Transverse colon (tissue), 4 donors: ENCODE data around the gene RASSF6. TPM values are rescaled to one million over a fixed set of nuclear protein-coding genes. Genes with fewer than 3 reads are reported as not detected.
"Not testable (repeated sequence)": the region's sequence is repeated elsewhere in the genome, so short reads cannot be mapped to it uniquely, and the experiment has no call there.

Source experiments
- DNase-seq: peaks from one replicate; pipeline ENCODE4 v3.0.0-alpha.2; 2019
- H3K27ac ChIP-seq, 4 donors: fragments of 200-600 bp; sonication (generic); 2 replicates each; pipeline ENCODE4 v1.5.1; 2016 to 2018; ENCODE audit warnings: inconsistent platforms in 4 of 4
- H3K27me3 ChIP-seq: fragments of 200-600 bp; sonication (generic); 2 replicates; pipeline ENCODE4 v1.5.1; 2017; ENCODE audit warnings: inconsistent platforms
- H3K36me3 ChIP-seq, 4 donors: fragments of 200-600 bp; sonication (generic); 2 replicates each; pipeline ENCODE4 v1.5.1; 2017 to 2019; ENCODE audit warnings: inconsistent platforms in 4 of 4
- H3K4me1 ChIP-seq, 4 donors: fragments of 200-600 bp; sonication (generic); 2 replicates each; pipeline ENCODE4 v1.5.1; 2017 to 2020; ENCODE audit warnings: inconsistent platforms in 4 of 4
- H3K4me3 ChIP-seq, 4 donors: fragments of 200-600 bp; sonication (generic); 1 replicate in 1 of 4; 2 replicates in 3 of 4; pipeline versions ENCODE4 v1.5.1 to v1.6.1; 2017 to 2019; ENCODE audit warnings: inconsistent platforms in 4 of 4
- H3K9me3 ChIP-seq, 2 donors: fragments of 200-600 bp; sonication (generic); 2 replicates each; pipeline ENCODE4 v1.5.1; 2017 to 2019; ENCODE audit warnings: inconsistent platforms in 2 of 2
- EP300 ChIP-seq: sonication (generic); formaldehyde crosslinking; IDR thresholded peaks from one replicate; pipeline ENCODE4 v1.6.1; 2017; ENCODE audit warnings: antibody characterized with exemption, low read depth
- POLR2A ChIP-seq: fragments of 450-650 bp; IDR thresholded peaks from one replicate; pipeline ENCODE4 v1.6.1; 2016; ENCODE audit warnings: antibody characterized with exemption, mild to moderate bottlenecking, moderate library complexity
- POLR2AphosphoS5 ChIP-seq, 3 donors: sonication (generic); formaldehyde crosslinking; IDR thresholded peaks; one replicate each; pipeline ENCODE4 v1.6.1; 2016; ENCODE audit warnings: antibody characterized with exemption in 3 of 3
- WGBS, 2 donors: methylation state at CpG; one replicate each; pipeline ENCODE4 v1.1.5; 2018; ENCODE audit warnings: low coverage in 1 of 2; 5-methylcytosine and 5-hydroxymethylcytosine counted together
- in situ Hi-C, 4 donors: fragments of 200-750 bp; cut with MboI; loops; one replicate each; pipeline versions ENCODE4 v1.15.0 to v1.15.1; 2017; ENCODE audit warnings: low sequenced_read_pairs in 3 of 4, low pct_ligation_motif_present in 1 of 4, low pct_unique_long_range_greater_than_20kb in 1 of 4
- intact Hi-C: fragments of 100-400 bp; cut with DNase I; formaldehyde crosslinking; loops from one replicate; pipeline ENCODE4 v1.15.1; 2023; ENCODE audit warnings: low total_unique reads
- total RNA-seq, 4 donors: library from RNA; depleted of rRNA; stranded (reverse); fragments of >200 nt; gene quantifications; one replicate each; pipeline ENCODE4 v1.1.0, GENCODE V29; 2016
- TF ChIP-seq, protein P1 (sequence below), 5 experiments: fragments of 200-600 bp in 3 of 5; fragments of 450-650 bp in 2 of 5; sonication (generic) in 3 of 5; IDR thresholded peaks; 1 replicate in 2 of 5; 2 replicates in 3 of 5; pipeline ENCODE4 v1.5.1; 2016 to 2017; ENCODE audit warnings: antibody characterized with exemption in 5 of 5, inconsistent platforms in 3 of 5, mild to moderate bottlenecking in 2 of 5, moderate library complexity in 1 of 5

Gene RASSF6
- total RNA-seq, 4 donors from 2014 or later = 30.7 to 49.4 (median 41.1) TPM

GRCh38 chr4:73648478-73648877 lies 28.2 kb upstream of the RASSF6 start:
- intact Hi-C loops = no loop called here
- peaks cover 0 to 8% (median 0%) of the 10 kb centered on the region in 4 donors for H3K4me1 ChIP-seq
- WGBS, 2 donors = 58 to 60% methylated on average over 3 of the region's 3 CpGs
- in situ Hi-C loops = no loop called here
- H3K27ac ChIP-seq = no peak overlapping the region
- H3K4me3 ChIP-seq = no peak overlapping the region
- no peaks in the 10 kb centered on the region for H3K9me3 ChIP-seq
- TF ChIP-seq EP300 = no peak
- TF ChIP-seq, protein P1, sequence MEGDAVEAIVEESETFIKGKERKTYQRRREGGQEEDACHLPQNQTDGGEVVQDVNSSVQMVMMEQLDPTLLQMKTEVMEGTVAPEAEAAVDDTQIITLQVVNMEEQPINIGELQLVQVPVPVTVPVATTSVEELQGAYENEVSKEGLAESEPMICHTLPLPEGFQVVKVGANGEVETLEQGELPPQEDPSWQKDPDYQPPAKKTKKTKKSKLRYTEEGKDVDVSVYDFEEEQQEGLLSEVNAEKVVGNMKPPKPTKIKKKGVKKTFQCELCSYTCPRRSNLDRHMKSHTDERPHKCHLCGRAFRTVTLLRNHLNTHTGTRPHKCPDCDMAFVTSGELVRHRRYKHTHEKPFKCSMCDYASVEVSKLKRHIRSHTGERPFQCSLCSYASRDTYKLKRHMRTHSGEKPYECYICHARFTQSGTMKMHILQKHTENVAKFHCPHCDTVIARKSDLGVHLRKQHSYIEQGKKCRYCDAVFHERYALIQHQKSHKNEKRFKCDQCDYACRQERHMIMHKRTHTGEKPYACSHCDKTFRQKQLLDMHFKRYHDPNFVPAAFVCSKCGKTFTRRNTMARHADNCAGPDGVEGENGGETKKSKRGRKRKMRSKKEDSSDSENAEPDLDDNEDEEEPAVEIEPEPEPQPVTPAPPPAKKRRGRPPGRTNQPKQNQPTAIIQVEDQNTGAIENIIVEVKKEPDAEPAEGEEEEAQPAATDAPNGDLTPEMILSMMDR (IDR thresholded peaks at IDR 0.05) = no peak
- no peak for TF ChIP-seq POLR2AphosphoS5 (IDR thresholded peaks at IDR 0.05)
- no peak for TF ChIP-seq POLR2A
- DNase-seq = no peak
- no peaks in the 10 kb centered on the region for H3K36me3 ChIP-seq
- no peaks in the 10 kb centered on the region for H3K27me3 ChIP-seq

DNA sequence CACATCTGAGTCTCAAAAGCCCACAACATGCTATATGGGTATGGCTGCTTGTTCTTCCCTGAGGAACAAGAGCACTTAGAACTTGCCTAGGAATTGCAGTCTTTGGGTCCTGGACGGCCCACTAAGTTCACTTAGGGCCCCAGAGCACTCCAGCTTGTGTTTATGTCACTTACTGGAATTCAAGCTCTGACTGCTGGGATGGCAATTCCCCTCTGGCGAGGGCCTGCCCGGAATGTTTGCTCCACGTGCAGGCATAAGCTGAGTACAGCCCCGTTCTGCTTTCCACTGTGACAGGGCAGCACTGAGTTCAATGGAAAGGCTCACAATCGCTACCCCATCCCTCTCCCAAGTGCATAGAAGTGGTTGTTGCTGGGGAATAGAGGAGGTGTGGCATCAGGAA lies 25.9 kb upstream of the RASSF6 start:
- TF ChIP-seq, protein P1 (IDR thresholded peaks at IDR 0.05) = no peak
- TF ChIP-seq POLR2A (no peak), EP300 (no peak), POLR2AphosphoS5 (IDR thresholded peaks at IDR 0.05) (no peak)
- H3K27ac ChIP-seq = no peak overlapping the region
- H3K4me3 ChIP-seq = no peak overlapping the region
- H3K27me3 ChIP-seq = no peaks in the 10 kb centered on the region
- H3K4me1 ChIP-seq = peaks cover 0 to 8% (median 0%) of the 10 kb centered on the region in 4 donors
- no peaks in the 10 kb centered on the region for H3K36me3 ChIP-seq
- intact Hi-C loops (no loop called here), in situ Hi-C loops (no loop called here)
- 82 to 100% methylated on average over 1 to 6 of the region's 6 CpGs for WGBS, 2 donors
- DNase-seq = no peak
- H3K9me3 ChIP-seq = no peaks in the 10 kb centered on the region

GRCh38 chr4:73631565-73632226 lies 11.5 kb upstream of the RASSF6 start:
- 58% methylated on average over 2 of the region's 2 CpGs; no CpG with 5 or more reads in 1 of the 2 donors for WGBS, 2 donors
- Histone ChIP-seq H3K4me3 (no peak overlapping the region), H3K27me3 (no peaks in the 10 kb centered on the region), H3K9me3 (no peaks in the 10 kb centered on the region), H3K4me1 (no peaks in the 10 kb centered on the region), H3K27ac (no peak overlapping the region), H3K36me3 (no peaks in the 10 kb centered on the region)
- no peak for TF ChIP-seq POLR2AphosphoS5 (IDR thresholded peaks at IDR 0.05)
- TF ChIP-seq, protein P1 (IDR thresholded peaks at IDR 0.05) = no peak
- no peak for TF ChIP-seq EP300
- no peak for TF ChIP-seq POLR2A
- no peak for DNase-seq
- intact Hi-C loops = no loop called here
- in situ Hi-C loops = no loop called here

GRCh38 chr4:73628834-73629233 lies 8.6 kb upstream of the RASSF6 start:
- H3K4me1 ChIP-seq, DNase-seq, in situ Hi-C loops, H3K4me3 ChIP-seq, H3K27me3 ChIP-seq, H3K9me3 ChIP-seq, H3K36me3 ChIP-seq, intact Hi-C loops, H3K27ac ChIP-seq: not testable (repeated sequence)
- 50 to 56% methylated on average over 1 of the region's 1 CpG for WGBS, 2 donors

GRCh38 chr4:73621357-73621756 lies 1.1 kb upstream of the RASSF6 start:
- H3K27ac ChIP-seq = peak overlapping the region; percentile 74 to 85 (median 80)
- intact Hi-C loops (no loop called here), in situ Hi-C loops (no loop called here)
- H3K9me3 ChIP-seq = no peaks in the 10 kb centered on the region
- H3K4me1 ChIP-seq = peaks cover 0 to 20% (median 6%) of the 10 kb centered on the region in 4 donors
- H3K4me3 ChIP-seq = no peak overlapping the region
- H3K27me3 ChIP-seq = peaks cover 10% of the 10 kb centered on the region
- WGBS, 2 donors = 66 to 80% methylated on average over 4 to 5 of the region's 5 CpGs
- TF ChIP-seq EP300 = no peak
- TF ChIP-seq POLR2A = no peak
- peak in 2 of 3 donors; percentile 22 to 45 for TF ChIP-seq POLR2AphosphoS5 (IDR thresholded peaks at IDR 0.05)
- TF ChIP-seq, protein P1 (IDR thresholded peaks at IDR 0.05) = no peak
- DNase-seq = no peak
- no peaks in the 10 kb centered on the region for H3K36me3 ChIP-seq
